ENCODE data around the gene DERA.

Gene DERA

GRCh38 chr12:16016748-16017147, 105.6 kb downstream of the DERA start:
- no peak for DNase-seq
- H3K36me3 ChIP-seq = no peaks in the 10 kb centered on the region
- H3K27me3 ChIP-seq = no peaks in the 10 kb centered on the region
- no peaks in the 10 kb centered on the region for H3K4me1 ChIP-seq
- no peaks in the 10 kb centered on the region for H3K9me3 ChIP-seq
- no peak for TF ChIP-seq CTCF (IDR thresholded peaks at IDR 0.05; ENCODE audit: low read depth, low read length)
- no peak overlapping the region for H3K4me3 ChIP-seq (ENCODE audit: low read depth, low read length)

DNA sequence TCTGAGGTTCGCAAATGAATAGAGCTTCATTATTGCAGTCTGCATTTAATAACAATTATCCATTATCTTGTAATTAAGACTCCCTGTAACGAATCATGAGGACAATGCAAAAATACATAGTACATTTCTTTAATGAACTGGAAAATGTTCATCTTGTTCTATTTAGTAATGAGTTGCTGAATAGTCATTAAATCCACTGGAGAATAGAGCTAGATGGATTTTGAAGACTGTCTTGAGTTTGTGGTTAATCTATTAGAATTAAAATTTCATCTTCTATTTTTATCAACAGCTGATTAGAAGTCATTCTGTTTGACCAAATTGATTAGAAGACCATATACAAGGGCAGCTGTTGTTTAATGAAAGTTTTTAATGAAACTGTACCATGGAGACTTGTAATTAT, 107.2 kb downstream of the DERA start:
- H3K9me3 ChIP-seq = no peaks in the 10 kb centered on the region
- no peaks in the 10 kb centered on the region for H3K4me1 ChIP-seq
- no peak overlapping the region for H3K4me3 ChIP-seq (ENCODE audit: low read depth, low read length)
- DNase-seq = no peak
- H3K27me3 ChIP-seq = no peaks in the 10 kb centered on the region
- no peak for TF ChIP-seq CTCF (IDR thresholded peaks at IDR 0.05; ENCODE audit: low read depth, low read length)
- no peaks in the 10 kb centered on the region for H3K36me3 ChIP-seq

- no peak for DNase-seq
- Histone ChIP-seq H3K4me3 (ENCODE audit: low read depth, low read length) (no peak overlapping the region), H3K4me1 (no peaks in the 10 kb centered on the region), H3K27me3 (no peaks in the 10 kb centered on the region), H3K36me3 (no peaks in the 10 kb centered on the region), H3K9me3 (no peaks in the 10 kb centered on the region)
- no peak for TF ChIP-seq CTCF (IDR thresholded peaks at IDR 0.05; ENCODE audit: low read depth, low read length)
Observed at GRCh38 chr12:16019136-16019535, 108.0 kb downstream of the DERA start.

DNA sequence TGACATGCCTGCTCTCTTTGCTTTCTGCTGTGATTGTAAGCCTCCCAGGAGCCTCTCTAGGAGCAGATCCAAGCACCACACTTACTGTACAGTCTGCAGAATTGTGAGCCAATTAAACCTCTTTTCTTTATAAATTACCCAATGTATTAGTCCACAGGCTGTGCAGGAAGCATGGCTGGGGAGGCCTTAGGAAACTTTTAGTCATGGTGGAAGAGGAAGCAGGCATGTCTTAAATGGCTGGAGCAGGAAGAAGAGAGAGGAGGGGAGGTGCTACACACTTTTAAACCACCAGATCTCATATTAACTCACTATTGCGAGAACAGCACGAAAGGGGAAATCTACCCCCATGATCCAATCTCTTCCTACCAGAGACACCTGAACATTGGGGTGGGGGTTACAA, 108.9 kb downstream of the DERA start:
- Histone ChIP-seq H3K4me1 (no peaks in the 10 kb centered on the region), H3K9me3 (no peaks in the 10 kb centered on the region), H3K27me3 (no peaks in the 10 kb centered on the region), H3K36me3 (no peaks in the 10 kb centered on the region), H3K4me3 (ENCODE audit: low read depth, low read length) (no peak overlapping the region)
- TF ChIP-seq CTCF (IDR thresholded peaks at IDR 0.05; ENCODE audit: low read depth, low read length) = no peak
- no peak for DNase-seq

GRCh38 chr12:16021026-16021425, 109.9 kb downstream of the DERA start:
- no peaks in the 10 kb centered on the region for H3K27me3 ChIP-seq
- H3K4me3 ChIP-seq (ENCODE audit: low read depth, low read length) = no peak overlapping the region
- DNase-seq = no peak
- TF ChIP-seq CTCF (IDR thresholded peaks at IDR 0.05; ENCODE audit: low read depth, low read length) = no peak
- H3K9me3 ChIP-seq = no peaks in the 10 kb centered on the region
- H3K36me3 ChIP-seq = no peaks in the 10 kb centered on the region
- no peaks in the 10 kb centered on the region for H3K4me1 ChIP-seq

GRCh38 chr12:16021676-16022075, 110.5 kb downstream of the DERA start:
- Histone ChIP-seq H3K4me3 (ENCODE audit: low read depth, low read length) (no peak overlapping the region), H3K9me3 (no peaks in the 10 kb centered on the region), H3K4me1 (no peaks in the 10 kb centered on the region), H3K27me3 (no peaks in the 10 kb centered on the region), H3K36me3 (no peaks in the 10 kb centered on the region)
- no peak for TF ChIP-seq CTCF (IDR thresholded peaks at IDR 0.05; ENCODE audit: low read depth, low read length)
- DNase-seq = no peak

Measured in BE2C (cell line).